HG02759 (cell line): Measurements from ENCODE around the gene PPP3CA.
A peak's percentile ranks its signal among the peaks of the same experiment; 100 is the strongest.
"Not testable (repeated sequence)": the region's sequence is repeated elsewhere in the genome, so short reads cannot be mapped to it uniquely, and the experiment has no call there.

ENCODE experiments used
- ATAC-seq: cut with Tn5 transposase; IDR thresholded peaks from one replicate; pipeline ENCODE4 v1.9.1; 2021; ENCODE audit warnings: mild to moderate bottlenecking, moderate library complexity; ENCODE audit not compliant: unreplicated experiment

PPP3CA gene

DNA sequence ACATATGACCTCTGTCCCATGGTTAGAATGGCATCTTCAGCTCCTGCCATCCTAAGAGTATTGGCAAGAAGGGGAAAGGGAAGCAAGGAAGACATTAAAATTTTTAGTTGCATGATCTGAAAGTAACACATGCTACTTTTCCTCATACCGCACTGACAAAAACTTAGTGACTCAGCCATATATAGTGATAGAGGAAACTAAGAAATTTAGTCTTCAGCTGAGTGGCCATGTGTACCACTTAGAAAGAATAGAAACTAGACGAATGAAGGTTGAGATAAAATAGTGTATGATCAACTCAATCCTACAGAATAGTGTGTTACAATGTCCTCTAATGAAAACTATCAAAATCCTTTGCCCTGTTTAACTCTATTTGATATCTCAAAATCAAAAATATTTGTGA, 164.1 kb downstream of the PPP3CA start:
- ATAC-seq = no peak

DNA sequence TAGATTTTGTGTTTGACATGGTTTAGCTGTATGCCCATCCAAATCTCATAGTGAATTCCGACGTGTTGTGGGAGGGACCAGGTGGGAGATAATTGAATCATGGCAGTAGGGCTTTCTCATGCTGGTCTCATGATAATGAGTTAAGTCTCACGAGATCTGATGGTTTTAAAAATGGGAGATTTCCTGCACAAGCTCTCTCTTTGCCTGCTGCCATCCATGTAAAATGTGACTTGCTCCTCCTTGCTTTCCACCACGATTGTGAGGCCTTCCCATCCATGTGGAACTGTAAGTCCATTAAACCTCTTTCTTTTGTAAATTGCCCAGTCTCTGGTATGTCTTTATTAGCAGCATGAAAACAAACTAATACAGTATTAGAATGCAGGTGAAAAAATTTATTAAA, 164.6 kb downstream of the PPP3CA start:
- not testable (repeated sequence) for ATAC-seq

DNA sequence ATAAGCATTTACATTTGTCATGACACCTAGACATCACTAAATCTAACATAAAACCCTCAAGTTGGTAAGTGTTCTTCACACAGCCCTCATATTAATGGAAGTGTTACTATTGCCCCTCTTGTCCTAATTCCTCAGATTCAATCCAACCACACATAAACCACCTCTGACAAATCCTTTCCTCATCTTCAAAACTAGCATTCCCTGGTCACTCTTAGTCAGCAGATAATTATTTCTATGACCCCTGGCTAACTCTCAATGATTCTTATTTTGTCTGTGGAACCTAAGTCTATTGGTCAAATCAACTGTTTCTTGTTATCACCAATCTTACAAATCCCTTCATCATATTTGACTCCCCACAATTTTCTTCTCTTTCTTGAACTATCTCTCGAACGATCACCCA, 168.6 kb downstream of the PPP3CA start:
- no peak for ATAC-seq

DNA sequence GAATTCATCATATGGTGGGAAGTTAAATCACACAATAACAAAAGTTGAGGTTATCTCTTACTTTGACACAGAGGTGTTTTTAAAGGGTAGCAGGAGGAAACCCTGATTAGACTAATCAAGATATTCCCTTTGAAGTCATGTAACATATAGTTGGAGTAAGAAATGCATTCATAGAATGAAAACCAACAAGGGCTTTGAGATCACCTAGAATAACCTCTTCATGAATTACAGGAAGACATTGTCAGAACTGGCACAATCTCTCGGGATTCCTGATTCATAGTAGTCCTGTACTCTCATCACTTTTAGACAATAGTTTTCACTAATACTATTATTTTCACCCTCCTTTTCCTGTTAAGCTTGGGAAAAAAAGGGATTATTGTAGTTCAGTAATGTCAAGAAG, 170.2 kb downstream of the PPP3CA start:
- no peak for ATAC-seq

DNA sequence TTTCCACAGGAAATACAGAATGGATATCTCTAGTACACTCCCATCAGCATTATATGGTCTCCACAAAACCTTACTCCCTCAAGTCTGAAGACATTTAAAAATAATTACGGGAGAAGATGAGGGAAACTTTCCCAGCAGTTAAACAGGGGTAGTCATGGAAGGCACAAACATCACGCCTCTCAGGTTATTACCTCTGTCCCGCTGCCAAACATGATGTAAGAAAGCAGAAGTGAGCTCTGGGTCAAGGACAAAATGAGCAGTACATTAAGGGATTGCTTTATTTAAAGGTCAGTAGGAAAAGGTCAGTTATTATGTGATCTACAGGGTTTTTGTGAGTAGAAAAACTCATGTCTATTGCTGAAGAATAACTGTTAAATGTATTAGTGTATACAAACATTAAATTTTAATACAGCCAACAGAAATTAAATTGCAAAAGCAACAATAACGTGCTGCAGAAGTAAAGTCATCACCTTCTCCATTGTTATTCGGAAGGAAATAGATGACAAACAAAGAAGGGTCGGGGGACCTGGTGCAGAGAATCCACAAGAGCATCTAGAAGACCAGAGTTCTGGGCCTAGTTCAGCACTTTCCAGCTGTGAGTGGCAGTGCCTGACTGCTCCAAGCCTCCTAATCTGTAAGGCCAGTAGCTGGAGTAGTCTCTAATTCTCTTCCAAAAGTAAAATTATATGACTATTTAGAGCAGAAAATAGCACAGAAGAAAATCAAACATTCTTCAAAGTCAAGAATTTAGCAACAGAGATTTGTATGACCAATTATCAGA, 171.2 kb downstream of the PPP3CA start:
- ATAC-seq = no peak

DNA sequence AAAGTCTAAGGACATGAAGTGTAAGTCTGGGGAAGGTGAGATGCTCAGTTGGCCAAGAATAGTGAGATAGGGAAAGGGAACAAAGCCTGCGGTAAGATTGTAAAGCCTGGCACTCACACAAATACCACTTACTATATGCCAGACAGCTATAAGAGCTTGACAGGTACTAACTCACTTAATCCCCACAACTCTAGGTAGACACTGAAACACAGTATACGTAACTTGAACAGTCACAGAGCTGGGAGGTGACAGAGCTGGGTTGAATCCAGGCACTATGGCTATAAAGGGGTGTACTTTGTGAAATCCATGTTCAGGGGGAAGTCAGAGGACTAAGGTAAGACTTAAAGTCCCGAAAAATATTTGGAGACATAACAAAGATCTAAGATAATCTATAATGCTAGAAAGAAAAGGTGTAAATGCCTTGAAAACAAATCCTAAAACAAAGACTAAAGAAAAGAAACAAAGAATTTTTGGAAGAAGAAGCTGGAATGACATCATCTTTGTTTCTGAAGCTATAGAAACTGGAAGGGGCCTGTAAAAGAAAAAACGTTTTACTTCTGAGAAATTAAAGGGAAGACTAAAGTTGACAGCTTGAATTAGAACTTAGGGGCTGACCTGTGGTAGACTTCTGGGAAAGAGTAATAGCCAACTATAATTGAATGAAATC, 172.5 kb downstream of the PPP3CA start:
- no peak for ATAC-seq

DNA sequence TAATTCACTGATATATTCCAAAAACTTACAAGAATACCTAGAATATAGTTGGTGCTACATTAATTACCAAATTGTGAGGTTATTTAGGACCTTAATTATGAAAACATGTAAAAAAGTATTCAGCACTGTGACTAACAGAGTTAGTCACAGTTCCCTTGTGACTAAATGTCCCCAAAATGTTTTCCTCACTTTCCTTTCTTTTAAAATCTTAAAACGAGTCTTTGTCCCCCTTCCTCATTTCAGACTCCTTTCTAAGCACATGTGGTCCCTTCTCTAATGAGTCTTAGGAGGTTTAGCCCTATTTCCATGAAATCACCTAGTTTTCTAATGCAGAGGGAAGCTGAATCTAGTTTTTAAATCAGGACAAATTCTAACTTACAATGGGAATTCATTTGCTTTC, 175.0 kb downstream of the PPP3CA start:
- ATAC-seq = no peak

DNA sequence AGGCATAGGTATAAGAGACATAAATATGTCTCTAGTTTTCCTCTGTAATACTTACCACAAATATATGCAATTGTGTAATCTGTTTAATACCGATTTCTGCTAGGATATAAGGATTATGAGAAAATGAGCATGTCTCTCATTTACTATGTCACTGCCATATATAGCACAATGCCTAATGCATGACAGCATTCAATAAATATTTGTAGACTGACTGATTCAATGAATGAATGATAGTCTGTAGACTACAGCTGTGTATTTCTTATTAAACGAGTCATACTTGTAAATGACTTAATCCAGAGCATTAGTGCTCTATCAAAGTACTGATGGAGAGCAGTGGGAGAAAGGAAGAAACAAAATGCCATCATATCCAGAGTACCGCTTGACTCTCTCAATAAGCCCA, 175.6 kb downstream of the PPP3CA start:
- no peak for ATAC-seq

DNA sequence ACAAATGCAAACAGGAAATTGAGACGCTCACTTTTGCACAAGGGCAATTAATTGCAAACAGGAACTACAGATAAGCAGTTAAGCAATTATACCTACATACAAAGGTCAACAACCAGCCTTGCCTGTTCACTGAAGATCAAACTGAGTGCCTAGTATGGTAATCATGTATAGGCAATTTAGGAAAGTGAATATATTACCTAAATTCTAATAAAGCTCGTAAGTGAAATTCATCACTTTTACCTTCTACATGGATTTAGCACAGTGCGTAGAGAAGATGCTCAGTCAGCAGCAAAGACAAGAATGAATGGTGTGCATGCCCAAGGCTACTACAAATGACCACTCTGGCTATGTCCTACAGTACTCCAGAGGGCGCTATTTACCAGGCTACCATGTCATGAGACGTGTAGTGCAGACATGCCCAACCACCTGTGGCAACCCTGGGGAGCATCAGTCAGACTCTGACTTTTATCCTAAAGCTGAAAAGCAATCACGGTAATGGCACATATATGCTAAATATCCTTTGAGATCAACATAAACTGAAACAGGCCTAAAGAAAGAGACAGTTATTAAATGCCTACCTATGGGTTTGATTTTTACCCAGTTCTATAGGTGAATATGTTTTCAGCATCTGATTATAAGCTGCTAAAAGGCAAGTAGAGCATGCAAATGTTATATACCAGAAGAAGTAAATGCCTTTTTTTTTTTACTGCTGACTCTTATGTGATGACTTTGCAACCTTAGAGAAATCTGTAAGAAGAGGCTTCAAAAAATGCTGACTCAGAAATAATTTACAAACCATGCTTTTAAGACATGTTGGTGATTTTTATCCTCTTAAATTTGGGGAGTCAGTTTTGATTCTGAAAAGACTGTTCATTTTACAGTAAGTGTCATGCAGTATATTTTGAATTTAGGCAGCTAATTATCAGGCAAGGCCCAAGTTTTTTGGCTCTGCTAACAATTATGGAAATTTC, 178.0 kb downstream of the PPP3CA start:
- peak; percentile 100 for ATAC-seq

DNA sequence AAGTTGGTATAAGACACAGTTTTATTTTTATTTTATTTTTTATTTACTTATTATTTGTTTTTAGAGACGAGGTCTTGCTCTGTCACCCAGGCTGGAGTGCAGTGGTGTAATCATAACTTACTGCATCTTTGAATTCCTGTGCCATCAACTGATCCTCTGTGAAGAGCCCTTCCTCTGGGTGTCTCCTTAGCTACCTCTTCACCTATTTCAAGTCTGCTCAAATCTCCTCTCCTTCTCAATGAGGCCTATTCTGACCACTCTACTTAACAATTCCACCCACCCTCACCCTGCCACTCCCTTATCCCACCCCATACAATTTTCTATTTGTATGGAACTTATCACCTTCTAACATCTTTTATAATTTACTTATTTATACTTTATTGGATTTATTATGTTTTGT, 183.4 kb downstream of the PPP3CA start:
- no peak for ATAC-seq

DNA sequence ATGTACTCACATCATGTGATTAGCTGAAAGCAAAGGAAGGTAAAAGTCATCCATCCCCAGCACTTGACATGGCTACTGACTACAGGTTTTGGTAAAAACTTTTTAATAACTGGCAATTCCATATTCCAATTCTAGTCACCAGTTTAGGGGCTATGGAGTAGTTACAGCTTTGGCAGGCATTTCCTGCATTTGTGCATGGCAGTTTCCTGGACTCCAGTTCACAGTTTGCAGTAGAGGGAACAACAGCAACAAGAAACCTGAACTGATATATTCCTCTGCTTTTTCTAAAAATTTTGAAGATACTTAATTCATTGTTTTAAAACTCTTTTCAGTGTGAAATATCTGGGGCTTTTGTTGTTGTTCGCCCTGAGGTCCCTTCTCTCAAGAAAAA, 184.3 kb downstream of the PPP3CA start:
- no peak for ATAC-seq

DNA sequence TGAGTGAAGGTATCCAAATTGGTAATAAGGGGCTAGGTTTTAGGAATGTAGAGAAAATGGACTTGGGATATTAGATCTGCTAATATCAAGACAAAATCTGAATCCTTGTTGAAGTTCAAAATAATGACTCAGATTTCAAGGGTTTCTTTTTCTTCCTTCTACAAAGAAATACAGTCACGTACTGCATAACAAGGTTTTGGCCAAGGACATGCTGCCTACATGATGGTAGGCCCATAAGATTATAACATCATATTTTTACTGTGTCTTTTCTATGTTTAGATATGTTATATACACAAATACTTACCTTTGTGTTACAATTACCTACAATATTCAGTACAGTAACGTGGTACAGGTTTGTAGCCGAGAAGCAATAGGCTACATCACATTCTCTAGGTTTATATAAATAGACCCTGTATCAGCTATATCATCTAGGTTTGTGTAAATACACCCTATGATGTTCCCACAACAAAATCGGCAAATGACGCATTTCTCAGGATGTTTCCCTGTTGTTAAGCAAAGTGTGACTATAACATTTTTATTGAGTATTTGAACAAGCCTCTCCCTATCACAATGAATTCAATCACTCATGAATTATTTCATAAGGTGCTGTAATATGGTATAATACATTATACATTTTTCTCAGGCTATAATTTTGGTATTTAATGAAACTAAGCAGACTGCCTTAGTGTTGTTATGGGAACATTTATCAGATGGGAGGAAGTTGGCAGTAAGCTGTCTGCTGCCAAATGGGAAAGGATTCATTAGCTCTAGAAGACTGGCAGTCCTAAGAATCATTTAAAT, 186.3 kb downstream of the PPP3CA start:
- ATAC-seq = no peak

DNA sequence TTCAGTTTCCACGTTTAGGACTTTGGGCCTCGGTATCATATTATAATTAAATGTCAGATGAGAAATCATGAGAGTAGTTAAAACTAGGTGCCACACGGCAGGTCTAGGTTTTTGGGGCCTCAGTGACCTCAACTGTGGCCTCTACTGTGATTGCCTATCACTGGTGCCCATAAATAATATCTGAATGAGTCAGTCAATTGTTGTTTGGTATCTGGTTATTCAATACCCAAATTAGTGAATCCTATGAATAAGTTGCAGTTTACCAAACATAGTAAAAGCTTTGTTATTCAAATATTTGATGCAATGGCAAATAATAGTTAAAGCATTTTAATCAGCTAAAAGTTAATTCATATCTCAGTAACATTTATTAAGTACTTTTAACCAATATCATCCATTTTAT, 188.8 kb downstream of the PPP3CA start:
- ATAC-seq = no peak

DNA sequence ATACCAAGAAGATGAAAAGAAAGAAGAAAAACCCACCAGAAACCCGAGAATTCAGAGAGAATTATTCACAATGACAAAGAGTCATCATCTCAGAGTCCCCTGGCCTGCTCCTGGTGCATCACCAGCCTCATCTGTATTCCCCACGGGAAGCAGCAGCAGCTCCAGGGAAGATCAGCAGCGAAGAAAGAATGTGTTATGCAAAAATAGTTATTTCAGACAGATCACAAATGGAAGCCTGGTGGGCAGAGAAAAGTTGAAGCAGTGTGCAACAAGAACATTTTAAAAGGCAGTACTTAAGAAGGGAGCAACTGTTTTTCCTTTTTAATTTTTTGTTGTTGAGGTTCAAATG, 189.2 kb downstream of the PPP3CA start:
- no peak for ATAC-seq

DNA sequence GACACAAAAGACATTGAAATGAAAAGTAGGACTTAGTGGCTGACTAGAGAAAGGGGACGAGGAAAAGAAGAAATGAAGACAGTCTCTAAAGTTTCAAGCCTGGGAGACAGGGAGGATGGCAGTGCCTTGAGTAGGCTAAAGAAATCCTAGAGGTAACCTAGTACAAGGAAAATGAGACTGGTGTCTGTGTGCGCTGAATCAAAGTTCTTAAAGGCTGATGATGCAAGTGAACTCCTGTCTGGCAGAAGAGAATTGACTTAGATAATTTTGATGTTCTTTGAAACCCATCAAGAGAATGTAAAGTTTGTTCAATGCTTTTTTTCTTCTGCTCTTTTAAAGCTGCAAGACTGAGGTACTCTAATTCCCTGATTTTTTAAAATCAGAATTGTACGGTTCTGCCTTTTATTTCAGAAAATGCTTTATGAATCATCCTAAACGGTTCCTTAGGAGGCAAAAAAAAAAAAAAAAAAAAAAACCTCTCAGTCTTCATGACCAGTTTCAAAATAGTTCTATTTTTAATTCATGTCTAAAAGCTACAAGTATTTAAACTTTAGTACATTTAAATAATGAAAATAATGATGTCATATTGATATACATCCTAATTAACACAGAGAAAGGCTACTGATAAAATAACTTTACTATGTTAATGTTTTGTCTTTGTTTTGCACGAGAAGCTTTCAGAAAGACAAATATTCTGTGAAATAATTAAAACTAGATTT, 189.8 kb downstream of the PPP3CA start:
- no peak for ATAC-seq

DNA sequence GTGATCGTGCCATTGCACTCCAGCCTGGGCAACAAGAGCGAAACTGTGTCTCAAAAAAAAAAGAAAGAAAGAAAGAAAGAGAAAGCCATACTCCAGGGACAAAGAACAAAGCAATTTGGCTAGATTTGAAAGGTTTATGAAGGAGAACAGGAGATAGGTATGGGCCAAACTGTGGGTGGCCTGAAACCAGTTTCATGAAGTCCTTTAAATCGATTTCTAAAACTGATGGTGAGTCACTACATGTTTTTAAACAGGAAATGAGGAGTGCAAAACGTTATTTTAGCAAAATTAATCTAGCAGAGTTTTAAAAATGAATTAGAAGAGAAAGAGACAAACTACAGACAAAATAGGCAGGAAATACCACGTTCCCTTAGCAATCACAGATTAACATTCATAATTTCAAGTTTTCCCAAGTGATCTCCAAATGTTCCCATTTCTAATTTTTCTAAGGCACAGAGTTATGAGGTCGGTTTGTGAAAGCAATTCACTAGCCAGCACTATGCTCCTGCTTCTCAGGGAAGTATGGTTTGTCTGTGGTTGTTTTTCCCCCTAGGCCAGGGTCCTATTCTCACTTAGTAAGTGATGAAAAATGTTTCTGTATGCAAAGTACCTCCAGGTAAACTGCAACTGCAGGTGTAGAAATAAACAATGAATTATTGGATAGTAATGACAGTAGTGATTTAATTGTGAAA, 190.6 kb downstream of the PPP3CA start:
- ATAC-seq = no peak

DNA sequence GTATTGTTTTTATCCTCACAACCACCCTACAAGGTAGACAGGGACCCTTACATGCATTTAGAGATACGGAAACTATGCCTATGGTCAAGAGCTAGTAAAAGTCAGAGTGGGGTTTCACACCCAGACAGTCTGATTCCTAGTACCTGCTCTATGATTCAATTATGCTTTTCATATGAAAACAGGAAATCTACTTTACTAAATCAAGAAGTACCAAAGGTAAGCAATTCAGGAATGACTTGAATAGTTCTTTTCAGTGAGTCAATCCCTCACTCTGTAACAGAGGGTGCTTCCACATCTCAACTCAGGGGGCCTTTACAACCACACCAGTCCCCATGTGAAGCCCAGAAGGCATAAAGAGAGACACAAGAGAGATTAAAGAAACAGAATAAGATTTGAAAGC, 191.4 kb downstream of the PPP3CA start:
- no peak for ATAC-seq

DNA sequence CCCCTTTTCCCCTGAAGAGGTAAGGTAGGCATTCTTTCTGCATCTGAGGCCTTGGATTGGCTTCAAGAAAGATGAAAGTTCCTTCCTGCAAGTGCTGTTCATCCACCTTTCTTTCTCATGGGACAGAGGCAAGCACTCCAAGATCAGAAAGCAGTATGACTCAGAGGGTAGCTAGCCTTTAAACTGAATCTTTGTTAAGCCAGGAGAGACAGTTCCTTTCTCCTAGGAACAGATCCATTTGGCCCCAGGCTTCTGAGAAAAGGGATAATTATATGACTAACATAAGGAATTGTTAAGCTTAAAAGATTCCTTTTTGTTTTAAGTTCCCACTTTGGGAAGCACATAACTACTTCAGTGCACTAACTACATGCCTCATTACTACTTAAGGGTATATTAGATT, 192.0 kb downstream of the PPP3CA start:
- no peak for ATAC-seq

DNA sequence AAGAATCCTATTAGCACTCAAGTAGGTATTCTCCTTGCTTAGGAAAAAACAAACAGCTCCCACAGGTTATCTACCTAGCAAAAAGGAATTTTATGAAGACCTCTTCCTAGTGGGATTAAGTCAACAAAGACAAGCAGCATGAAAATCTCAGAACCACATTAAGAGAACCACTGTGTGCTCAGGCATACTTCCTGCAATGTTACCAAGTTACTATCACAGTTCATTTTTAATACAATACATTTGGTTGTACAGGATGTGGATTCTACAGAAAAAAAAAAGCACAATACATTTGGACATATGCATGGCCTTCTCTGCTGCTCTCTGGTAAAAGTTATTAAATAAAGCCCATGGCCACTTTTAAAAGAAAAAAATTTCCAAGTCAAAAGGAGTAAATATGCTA, 193.7 kb downstream of the PPP3CA start:
- ATAC-seq = no peak

DNA sequence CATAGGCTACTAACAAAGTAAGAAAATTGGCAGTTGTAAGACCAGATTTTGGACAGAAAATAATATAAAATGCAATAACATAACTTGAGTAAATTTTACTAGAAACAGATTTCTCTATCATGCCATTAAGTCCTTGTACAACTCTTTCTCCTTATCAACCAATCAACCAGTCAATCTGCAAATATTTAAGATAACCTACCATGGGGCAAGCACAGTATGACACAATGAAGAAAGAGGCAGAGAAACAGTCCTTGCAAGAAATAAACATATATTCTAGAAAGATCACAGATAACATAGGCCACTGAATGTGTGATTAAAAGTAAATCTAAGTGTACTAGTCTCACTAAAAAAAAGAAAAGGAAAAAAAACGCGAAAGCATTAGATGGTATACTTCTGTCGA, 194.8 kb downstream of the PPP3CA start:
- no peak for ATAC-seq
